ENCODE measurements around the gene CDC42EP2. TPM values are rescaled to one million over a fixed set of nuclear protein-coding genes. Genes with fewer than 3 reads are reported as not detected.

Gene CDC42EP2
- total and polyA plus RNA-seq, 8 donors, result 0.89 to 22.0 (median 15.1) TPM; not detected in 1

DNA sequence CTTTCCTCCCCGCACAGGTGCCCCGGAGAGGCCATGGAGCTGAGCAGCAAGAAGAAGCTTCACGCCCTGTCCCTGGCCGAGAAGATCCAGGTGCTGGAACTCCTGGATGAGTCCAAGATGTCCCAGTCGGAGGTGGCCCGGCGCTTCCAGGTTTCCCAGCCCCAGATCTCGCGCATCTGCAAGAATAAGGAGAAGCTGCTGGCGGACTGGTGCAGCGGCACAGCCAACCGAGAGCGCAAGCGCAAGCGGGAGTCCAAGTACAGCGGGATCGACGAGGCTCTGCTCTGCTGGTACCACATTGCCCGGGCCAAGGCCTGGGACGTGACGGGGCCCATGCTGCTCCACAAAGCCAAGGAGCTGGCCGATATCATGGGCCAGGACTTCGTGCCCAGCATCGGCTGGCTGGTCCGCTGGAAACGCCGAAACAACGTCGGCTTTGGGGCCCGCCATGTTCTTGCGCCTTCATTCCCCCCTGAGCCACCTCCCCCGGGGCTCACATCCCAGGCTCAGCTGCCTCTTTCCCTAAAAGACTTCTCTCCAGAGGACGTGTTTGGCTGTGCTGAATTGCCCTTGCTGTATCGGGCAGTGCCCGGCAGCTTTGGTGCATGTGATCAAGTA, 41.2 kb downstream of the CDC42EP2 start:
- TF ChIP-seq POLR2A (IDR thresholded peaks at IDR 0.05), result no peak
- no peak for TF ChIP-seq POLR2AphosphoS5 (IDR thresholded peaks at IDR 0.05)
- TF ChIP-seq, protein P1, sequence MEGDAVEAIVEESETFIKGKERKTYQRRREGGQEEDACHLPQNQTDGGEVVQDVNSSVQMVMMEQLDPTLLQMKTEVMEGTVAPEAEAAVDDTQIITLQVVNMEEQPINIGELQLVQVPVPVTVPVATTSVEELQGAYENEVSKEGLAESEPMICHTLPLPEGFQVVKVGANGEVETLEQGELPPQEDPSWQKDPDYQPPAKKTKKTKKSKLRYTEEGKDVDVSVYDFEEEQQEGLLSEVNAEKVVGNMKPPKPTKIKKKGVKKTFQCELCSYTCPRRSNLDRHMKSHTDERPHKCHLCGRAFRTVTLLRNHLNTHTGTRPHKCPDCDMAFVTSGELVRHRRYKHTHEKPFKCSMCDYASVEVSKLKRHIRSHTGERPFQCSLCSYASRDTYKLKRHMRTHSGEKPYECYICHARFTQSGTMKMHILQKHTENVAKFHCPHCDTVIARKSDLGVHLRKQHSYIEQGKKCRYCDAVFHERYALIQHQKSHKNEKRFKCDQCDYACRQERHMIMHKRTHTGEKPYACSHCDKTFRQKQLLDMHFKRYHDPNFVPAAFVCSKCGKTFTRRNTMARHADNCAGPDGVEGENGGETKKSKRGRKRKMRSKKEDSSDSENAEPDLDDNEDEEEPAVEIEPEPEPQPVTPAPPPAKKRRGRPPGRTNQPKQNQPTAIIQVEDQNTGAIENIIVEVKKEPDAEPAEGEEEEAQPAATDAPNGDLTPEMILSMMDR (IDR thresholded peaks at IDR 0.05), result no peak
- TF ChIP-seq EP300 (IDR thresholded peaks at IDR 0.05), result no peak
- peak overlapping the region; percentile 74 to 82 (median 78) for H3K4me3 ChIP-seq
- intact Hi-C loops (cut with DNase I; ENCODE audit: low total_unique reads), result no loop called here
- peak in 1 of 2 donors; percentile 72 for DNase-seq
- H3K4me1 ChIP-seq, result peaks cover 19 to 27% (median 25%) of the 10 kb centered on the region in 4 donors
- peaks cover 0 to 13% (median 0%) of the 10 kb centered on the region in 3 donors for H3K27me3 ChIP-seq
- H3K27ac ChIP-seq, result peak overlapping the region in 1 of 5 donors; percentile 34
- 37 to 48% (median 37%) methylated on average over 28 to 35 of the region's 35 CpGs for WGBS, 5 donors
- H3K9me3 ChIP-seq, result no peaks in the 10 kb centered on the region
- peaks cover 18 to 19% (median 19%) of the 10 kb centered on the region in 4 donors for H3K36me3 ChIP-seq

DNA sequence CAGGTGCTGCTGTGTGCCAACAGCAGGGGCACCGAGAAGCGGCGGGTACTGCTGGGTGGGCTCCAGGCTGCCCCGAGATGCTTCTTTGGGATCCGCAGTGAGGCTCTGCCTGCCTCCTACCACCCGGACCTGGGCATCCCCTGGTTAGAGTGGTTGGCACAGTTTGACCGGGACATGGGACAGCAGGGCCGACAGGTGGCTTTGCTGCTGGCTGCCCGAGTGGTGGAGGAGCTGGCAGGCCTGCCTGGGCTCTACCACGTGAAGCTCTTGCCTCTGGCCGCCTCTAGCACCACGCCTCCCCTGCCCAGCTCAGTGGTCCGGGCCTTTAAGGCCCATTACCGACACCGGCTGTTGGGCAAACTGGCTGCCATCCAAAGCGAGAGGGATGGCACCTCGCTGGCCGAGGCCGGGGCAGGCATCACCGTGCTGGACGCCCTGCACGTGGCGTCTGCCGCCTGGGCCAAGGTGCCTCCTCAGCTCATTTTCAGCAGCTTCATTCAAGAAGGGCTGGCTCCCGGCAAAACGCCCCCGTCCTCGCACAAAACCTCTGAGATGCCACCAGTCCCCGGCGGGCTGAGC, 41.8 kb downstream of the CDC42EP2 start:
- no peak overlapping the region for H3K4me3 ChIP-seq
- H3K27ac ChIP-seq, result no peak overlapping the region
- no peak for DNase-seq
- peaks cover 19 to 27% (median 25%) of the 10 kb centered on the region in 4 donors for H3K4me1 ChIP-seq
- no peaks in the 10 kb centered on the region for H3K9me3 ChIP-seq
- intact Hi-C loops (cut with DNase I; ENCODE audit: low total_unique reads), result no loop called here
- 86 to 93% (median 89%) methylated on average over 16 to 30 of the region's 30 CpGs for WGBS, 5 donors
- TF ChIP-seq POLR2A (IDR thresholded peaks at IDR 0.05), result no peak
- TF ChIP-seq, protein P1 (IDR thresholded peaks at IDR 0.05), result no peak
- no peak for TF ChIP-seq EP300 (IDR thresholded peaks at IDR 0.05)
- TF ChIP-seq POLR2AphosphoS5 (IDR thresholded peaks at IDR 0.05), result no peak
- peaks cover 0 to 13% (median 0%) of the 10 kb centered on the region in 3 donors for H3K27me3 ChIP-seq
- peaks cover 12 to 13% (median 13%) of the 10 kb centered on the region in 4 donors for H3K36me3 ChIP-seq

DNA sequence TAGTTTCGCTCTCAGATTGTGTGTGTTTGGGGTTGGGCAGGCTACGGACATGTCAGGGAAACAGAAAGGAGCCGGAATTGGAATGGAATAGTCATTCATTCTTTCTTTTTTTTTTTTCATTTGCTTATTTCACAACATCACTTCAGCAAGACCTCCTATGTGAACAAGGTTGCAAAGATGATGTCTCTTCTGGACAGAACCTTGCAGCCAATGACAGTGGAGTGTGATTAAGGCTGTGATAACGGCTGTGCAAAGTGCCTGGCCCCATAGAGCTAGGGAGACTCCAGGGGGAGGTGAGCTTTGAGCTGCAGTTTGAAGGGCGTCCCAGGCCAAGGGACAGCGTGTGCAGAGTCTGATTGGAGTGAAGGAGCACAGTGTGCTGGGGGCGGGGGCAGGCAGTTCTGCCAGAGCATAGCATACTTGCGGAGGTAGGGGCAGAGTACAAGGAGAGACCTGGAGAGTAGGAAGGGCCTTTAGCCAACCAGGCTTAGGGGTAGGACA, 43.2 kb downstream of the CDC42EP2 start:
- no peak for TF ChIP-seq POLR2A (IDR thresholded peaks at IDR 0.05)
- no peaks in the 10 kb centered on the region for H3K36me3 ChIP-seq
- H3K4me1 ChIP-seq, result peaks cover 19 to 27% (median 25%) of the 10 kb centered on the region in 4 donors
- intact Hi-C loops (cut with DNase I; ENCODE audit: low total_unique reads), result no loop called here
- no peak overlapping the region for H3K27ac ChIP-seq
- peaks cover 0 to 13% (median 0%) of the 10 kb centered on the region in 3 donors for H3K27me3 ChIP-seq
- no peaks in the 10 kb centered on the region for H3K9me3 ChIP-seq
- DNase-seq, result peak in 1 of 2 donors; percentile 58
- H3K4me3 ChIP-seq, result no peak overlapping the region
- 56 to 76% (median 60%) methylated on average over 8 of the region's 8 CpGs for WGBS, 5 donors

- intact Hi-C loops (cut with DNase I; ENCODE audit: low total_unique reads), result no loop called here
- Histone ChIP-seq H3K4me3 (no peak overlapping the region), H3K27me3 (no peaks in the 10 kb centered on the region), H3K9me3 (no peaks in the 10 kb centered on the region), H3K36me3 (no peaks in the 10 kb centered on the region), H3K27ac (peak overlapping the region in 1 of 5 donors; percentile 42), H3K4me1 (peaks cover 0 to 16% (median 15%) of the 10 kb centered on the region in 4 donors)
- TF ChIP-seq POLR2A (IDR thresholded peaks at IDR 0.05), result no peak
- TF ChIP-seq POLR2AphosphoS5 (IDR thresholded peaks at IDR 0.05), result no peak
- TF ChIP-seq, protein P1 (IDR thresholded peaks at IDR 0.05), result no peak
- TF ChIP-seq EP300 (IDR thresholded peaks at IDR 0.05), result no peak
- 77 to 88% (median 81%) methylated on average over 10 of the region's 10 CpGs for WGBS, 5 donors
- DNase-seq, result no peak
Measured at GRCh38 chr11:65362320-65362931, 47.8 kb downstream of the CDC42EP2 start.
